GM12873 (cell line): ENCODE measurements around the gene ZFAND3.

ENCODE experiments used
- TF ChIP-seq, protein P1 (sequence below): IDR thresholded peaks from 2 replicates; pipeline ENCODE4 v1.5.1; 2012; ENCODE audit warnings: low read depth, mild to moderate bottlenecking, moderate library complexity, low read length, control low read depth; ENCODE audit not compliant: insufficient read depth; ENCODE audit errors: missing control alignments

Gene ZFAND3

DNA sequence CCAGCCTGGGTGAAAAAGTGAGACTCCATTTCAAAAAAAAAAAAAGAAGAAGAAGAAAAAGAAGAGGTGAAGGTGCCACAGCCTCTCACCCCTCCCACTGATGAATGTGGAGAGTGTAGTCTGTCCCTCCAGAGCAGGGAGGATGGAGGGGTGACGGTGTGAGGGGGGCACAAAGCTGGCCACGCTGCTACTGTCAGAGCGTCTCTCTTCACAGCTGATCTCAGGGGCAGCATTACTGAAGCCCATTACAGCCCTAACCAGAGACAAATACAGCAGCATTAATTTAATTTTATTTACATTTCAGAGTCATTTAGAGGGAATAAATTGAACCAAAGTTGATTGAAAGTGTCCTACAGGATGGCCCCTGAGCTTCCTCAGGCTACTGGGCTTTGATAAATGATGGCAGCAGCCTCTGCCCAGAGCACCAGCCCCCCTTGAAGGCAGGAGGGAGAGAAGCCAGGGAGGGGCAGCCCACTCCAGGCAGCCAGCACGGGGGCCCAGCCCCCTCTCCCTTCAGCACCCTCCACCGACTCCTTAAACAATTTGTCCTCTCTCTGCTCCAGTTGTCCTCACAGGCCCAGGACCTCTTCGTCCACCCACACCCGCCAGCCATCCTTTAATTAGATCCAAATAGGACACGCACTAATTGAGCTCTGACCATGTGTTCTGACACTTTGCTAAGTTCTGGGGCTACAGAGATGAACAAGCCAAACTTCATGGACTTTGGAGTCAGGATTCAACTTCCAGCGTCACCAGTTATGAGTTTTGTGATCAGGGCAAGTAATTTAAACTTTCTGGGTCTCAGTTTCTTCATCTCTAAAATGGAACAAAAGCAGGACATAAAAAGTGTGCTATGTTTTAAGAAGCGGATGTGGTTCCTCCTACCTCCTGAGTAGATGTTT lies 18.6 kb upstream of the ZFAND3 start:
- TF ChIP-seq, protein P1, sequence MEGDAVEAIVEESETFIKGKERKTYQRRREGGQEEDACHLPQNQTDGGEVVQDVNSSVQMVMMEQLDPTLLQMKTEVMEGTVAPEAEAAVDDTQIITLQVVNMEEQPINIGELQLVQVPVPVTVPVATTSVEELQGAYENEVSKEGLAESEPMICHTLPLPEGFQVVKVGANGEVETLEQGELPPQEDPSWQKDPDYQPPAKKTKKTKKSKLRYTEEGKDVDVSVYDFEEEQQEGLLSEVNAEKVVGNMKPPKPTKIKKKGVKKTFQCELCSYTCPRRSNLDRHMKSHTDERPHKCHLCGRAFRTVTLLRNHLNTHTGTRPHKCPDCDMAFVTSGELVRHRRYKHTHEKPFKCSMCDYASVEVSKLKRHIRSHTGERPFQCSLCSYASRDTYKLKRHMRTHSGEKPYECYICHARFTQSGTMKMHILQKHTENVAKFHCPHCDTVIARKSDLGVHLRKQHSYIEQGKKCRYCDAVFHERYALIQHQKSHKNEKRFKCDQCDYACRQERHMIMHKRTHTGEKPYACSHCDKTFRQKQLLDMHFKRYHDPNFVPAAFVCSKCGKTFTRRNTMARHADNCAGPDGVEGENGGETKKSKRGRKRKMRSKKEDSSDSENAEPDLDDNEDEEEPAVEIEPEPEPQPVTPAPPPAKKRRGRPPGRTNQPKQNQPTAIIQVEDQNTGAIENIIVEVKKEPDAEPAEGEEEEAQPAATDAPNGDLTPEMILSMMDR = no peak

DNA sequence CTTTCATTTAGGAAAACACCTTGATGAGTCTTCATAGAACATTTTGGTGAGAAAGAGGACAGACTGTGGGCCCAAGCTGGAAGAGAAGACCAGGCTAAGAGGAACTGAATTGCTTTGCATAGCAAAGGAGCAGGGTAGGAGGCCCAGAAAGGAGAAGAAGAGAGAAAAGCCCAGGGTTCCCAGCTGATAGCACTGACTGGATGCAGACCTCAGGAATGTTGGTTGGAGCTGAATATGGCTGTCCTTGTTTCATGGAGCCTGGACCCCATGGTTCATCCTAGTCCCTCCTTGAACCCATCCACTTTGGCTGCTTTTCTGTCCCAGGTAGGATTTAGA lies 18.0 kb upstream of the ZFAND3 start:
- TF ChIP-seq, protein P1 = no peak

DNA sequence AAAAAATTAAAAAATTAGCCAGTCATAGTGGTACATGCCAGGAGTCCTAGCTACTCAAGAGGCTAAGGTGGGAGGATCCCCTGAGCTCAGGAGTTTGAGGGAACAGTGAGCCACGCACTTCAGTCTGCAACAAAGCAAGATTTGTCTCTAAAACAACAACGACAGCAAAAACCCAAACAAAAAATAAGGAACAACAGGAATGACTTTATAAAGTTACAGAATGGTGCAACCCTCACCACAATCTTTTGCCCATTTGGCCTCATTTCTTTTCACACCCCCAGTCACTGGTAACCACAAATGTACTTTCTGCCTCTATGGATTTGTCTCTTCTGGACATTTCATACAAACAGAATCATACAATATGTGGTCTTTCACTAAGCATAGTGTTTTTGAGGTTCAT lies 16.7 kb upstream of the ZFAND3 start:
- TF ChIP-seq, protein P1 = no peak

DNA sequence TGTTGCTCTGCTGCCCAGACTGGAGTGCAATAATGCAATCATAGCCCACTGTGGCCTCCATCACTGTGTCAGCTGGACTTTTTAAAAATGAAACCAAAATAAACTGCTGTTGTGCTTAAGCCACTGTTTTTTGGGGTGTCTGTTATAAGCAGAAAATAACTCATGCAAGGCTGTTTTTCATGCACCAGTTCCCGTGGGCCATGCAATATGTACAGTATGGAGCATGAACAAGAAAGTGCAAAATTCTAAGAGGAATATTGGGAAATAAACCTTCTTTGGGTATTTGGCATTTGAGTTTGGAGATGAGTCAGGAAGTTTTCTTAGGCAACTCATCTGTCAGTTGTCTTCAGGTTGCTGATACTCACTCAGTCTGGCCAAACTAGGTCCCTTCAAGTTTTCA lies 14.9 kb upstream of the ZFAND3 start:
- TF ChIP-seq, protein P1 = no peak

DNA sequence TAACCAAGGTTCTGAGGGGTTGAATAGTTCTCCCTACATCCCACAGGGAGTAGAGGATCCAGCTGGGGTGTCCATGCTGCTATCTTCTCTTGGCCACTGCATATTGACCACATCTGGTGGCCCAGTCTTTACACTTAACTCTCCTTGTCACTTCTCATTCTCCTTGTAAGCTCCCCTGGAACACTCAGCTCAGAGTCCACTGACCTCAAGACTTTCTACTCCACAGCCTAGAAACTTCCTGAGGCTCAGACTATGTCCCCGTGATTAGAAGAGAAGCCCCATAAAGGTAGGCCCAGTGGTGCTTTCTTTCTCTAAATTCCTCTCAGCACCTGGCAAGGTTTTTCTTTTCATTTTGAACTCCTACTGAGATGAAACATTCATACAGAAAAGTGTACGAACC lies 13.3 kb upstream of the ZFAND3 start:
- TF ChIP-seq, protein P1 = no peak

DNA sequence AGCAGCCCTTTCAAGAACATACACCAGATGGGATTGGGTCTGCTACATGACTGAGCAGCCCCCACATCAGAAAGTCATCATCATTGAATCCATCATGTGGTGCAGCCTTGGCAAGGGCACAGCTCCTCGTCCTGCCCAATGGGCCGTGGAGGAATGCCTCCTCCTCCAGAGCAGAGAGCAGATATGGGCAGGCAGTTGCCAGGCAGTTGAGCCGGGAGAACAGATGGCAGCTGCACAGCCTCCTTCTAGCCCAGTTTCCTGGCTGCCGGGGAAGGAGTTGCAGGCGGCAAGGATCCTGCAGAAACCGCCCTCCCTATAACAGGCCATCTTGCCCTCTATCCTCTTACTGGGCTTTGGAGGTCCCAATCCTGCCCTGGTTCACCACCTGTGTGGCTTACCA lies 11.9 kb upstream of the ZFAND3 start:
- TF ChIP-seq, protein P1 = no peak

DNA sequence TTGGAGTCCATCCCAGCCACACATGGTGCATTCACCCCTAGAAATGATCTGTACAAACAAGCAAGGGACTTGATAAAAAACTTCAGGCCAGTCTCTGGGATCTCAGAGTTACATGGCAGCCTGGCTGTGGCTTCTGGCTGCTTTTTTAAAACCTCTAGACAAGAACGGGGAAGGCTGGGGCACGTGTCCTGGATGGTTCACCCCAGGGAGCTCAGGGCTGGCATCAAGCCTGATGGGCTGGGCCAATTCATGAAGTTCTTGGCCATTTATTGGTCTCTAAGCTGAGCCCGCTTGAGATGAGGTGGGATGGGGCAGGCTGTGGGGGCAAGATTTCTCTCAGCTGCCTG lies 10.4 kb upstream of the ZFAND3 start:
- TF ChIP-seq, protein P1 = no peak

DNA sequence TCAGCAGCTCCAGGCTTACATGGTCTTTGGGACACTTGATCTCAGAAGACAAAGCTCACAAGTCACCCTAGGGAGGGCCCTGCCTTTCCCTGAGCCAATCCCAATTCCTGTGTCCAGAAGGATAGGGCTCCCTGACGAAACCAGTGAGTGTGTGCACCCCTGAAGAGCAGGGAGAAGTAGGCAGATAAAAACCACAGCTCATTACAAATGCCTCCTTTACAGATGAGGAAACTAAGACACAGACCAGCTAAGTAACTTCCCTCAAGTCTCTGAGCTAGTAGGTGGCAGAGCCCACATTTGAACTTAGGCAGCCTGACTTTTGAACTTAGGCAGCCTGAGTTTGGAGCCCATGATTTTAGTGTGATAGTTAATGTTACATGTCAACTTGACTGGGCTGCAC lies 6.7 kb upstream of the ZFAND3 start:
- TF ChIP-seq, protein P1 = no peak
